GM19240 (cell line): Measurements from ENCODE around the gene BUD23.
"Not testable (repeated sequence)": the region's sequence is repeated elsewhere in the genome, so short reads cannot be mapped to it uniquely, and the experiment has no call there.

Source experiments
- DNase-seq: peaks from one replicate; pipeline ENCODE4 v3.0.0; 2011; ENCODE audit warnings: low spot score; ENCODE audit not compliant: insufficient read length

BUD23 gene

GRCh38 chr7:73700581-73701134, 17.3 kb downstream of the BUD23 start:
- no peak for DNase-seq

- no peak for DNase-seq
Measured at GRCh38 chr7:73701357-73701995, 18.1 kb downstream of the BUD23 start.

- no peak for DNase-seq
Measured at GRCh38 chr7:73702226-73702625, 18.8 kb downstream of the BUD23 start.

GRCh38 chr7:73702665-73703064, 19.3 kb downstream of the BUD23 start:
- DNase-seq: no peak

GRCh38 chr7:73703225-73703624, 19.8 kb downstream of the BUD23 start:
- DNase-seq: no peak

- no peak for DNase-seq
Measured at GRCh38 chr7:73703757-73704639, 20.6 kb downstream of the BUD23 start.

GRCh38 chr7:73704640-73705550, 21.5 kb downstream of the BUD23 start:
- DNase-seq: no peak

- DNase-seq: no peak
Measured at GRCh38 chr7:73705551-73705920, 22.1 kb downstream of the BUD23 start.

GRCh38 chr7:73706126-73707044, 23.0 kb downstream of the BUD23 start:
- no peak for DNase-seq

GRCh38 chr7:73707045-73707631, 23.7 kb downstream of the BUD23 start:
- DNase-seq: no peak

- no peak for DNase-seq
Measured at GRCh38 chr7:73708961-73709549, 25.7 kb downstream of the BUD23 start.

GRCh38 chr7:73712773-73713172, 29.4 kb downstream of the BUD23 start:
- DNase-seq: no peak

GRCh38 chr7:73713319-73713718, 29.9 kb downstream of the BUD23 start:
- not testable (repeated sequence) for DNase-seq

GRCh38 chr7:73715648-73716317, 32.4 kb downstream of the BUD23 start:
- DNase-seq: no peak

GRCh38 chr7:73716318-73716890, 33.0 kb downstream of the BUD23 start:
- DNase-seq: no peak

- no peak for DNase-seq
Measured at GRCh38 chr7:73717025-73717807, 33.8 kb downstream of the BUD23 start.

GRCh38 chr7:73717991-73718405, 34.6 kb downstream of the BUD23 start:
- no peak for DNase-seq

GRCh38 chr7:73718438-73718881, 35.1 kb downstream of the BUD23 start:
- DNase-seq: no peak
